HEK293 (cell line): ENCODE results near the gene CXCL6.
A peak's percentile ranks its signal among the peaks of the same experiment; 100 is the strongest.

ENCODE experiments used
- CTCF ChIA-PET: fragments of 350-600 bp; formaldehyde crosslinking; extraction: SDS; loops from one replicate; lab custom pipeline; 2021; ENCODE audit warnings: antibody characterized with exemption; lab: Yijun Ruan, JAX
- POLR2A ChIA-PET: fragments of 300-600 bp; formaldehyde crosslinking; extraction: SDS; loops from one replicate; lab custom pipeline; 2020; ENCODE audit warnings: antibody characterized with exemption, inconsistent platforms; lab: Yijun Ruan, JAX
- H3K27ac ChIP-seq: fragments of 200-500 bp; sonication (Bioruptor generic); 2 replicates; pipeline ENCODE4 v1.5.1; 2014; ENCODE audit warnings: low read depth, low read length, control low read depth, inconsistent platforms; ENCODE audit errors: extremely low read depth
- H3K36me3 ChIP-seq, 2 experiments: fragments of 200-500 bp in 1 of 2; sonication (Bioruptor generic) in 1 of 2; 1 replicate in 1 of 2; 2 replicates in 1 of 2; pipeline ENCODE4 v1.5.1; 2014 to 2017; ENCODE audit warnings: inconsistent platforms in 2 of 2, low read length in 2 of 2; ENCODE audit not compliant: control insufficient read depth in 2 of 2, insufficient read depth in 1 of 2
- H3K4me1 ChIP-seq: fragments of 200-500 bp; sonication (Bioruptor generic); 2 replicates; pipeline ENCODE4 v1.5.1; 2014; ENCODE audit warnings: mild to moderate bottlenecking, low read length, inconsistent platforms; ENCODE audit not compliant: control insufficient read depth, insufficient read depth
- H3K4me3 ChIP-seq: 2 replicates; pipeline ENCODE4 v1.5.1; 2011; ENCODE audit warnings: low read depth, mild to moderate bottlenecking, control low read depth, low read length, moderate library complexity
- H3K9me3 ChIP-seq: fragments of 200-500 bp; sonication (Bioruptor generic); 2 replicates; pipeline ENCODE4 v1.5.1; 2014; ENCODE audit warnings: low read depth, low read length, inconsistent platforms; ENCODE audit not compliant: control insufficient read depth, insufficient read depth
- GFI1B ChIP-seq: fragments of 450-650 bp; formaldehyde crosslinking; IDR thresholded peaks from 2 replicates; pipeline ENCODE4 v1.5.1; 2016; ENCODE audit warnings: missing biosample characterization, missing genetic modification characterization
- MZF1 ChIP-seq: fragments of 450-650 bp; formaldehyde crosslinking; IDR thresholded peaks from 2 replicates; pipeline ENCODE4 v1.5.1; 2017; ENCODE audit warnings: missing biosample characterization, missing genetic modification characterization, borderline replicate concordance
- PRDM6 ChIP-seq: fragments of 450-650 bp; formaldehyde crosslinking; IDR thresholded peaks from 2 replicates; pipeline ENCODE4 v1.5.1; 2017; ENCODE audit warnings: missing biosample characterization, missing genetic modification characterization
- SCRT1 ChIP-seq: fragments of 450-650 bp; formaldehyde crosslinking; IDR thresholded peaks from 2 replicates; pipeline ENCODE4 v1.5.1; 2016; ENCODE audit warnings: missing biosample characterization, missing genetic modification characterization, borderline replicate concordance
- ZNF169 ChIP-seq: fragments of 450-650 bp; formaldehyde crosslinking; IDR thresholded peaks from 2 replicates; pipeline ENCODE4 v1.5.1; 2016; ENCODE audit warnings: missing biosample characterization, missing genetic modification characterization
- ZNF214 ChIP-seq: fragments of 450-650 bp; formaldehyde crosslinking; IDR thresholded peaks from 2 replicates; pipeline ENCODE4 v1.5.1; 2017; ENCODE audit warnings: missing biosample characterization, mild to moderate bottlenecking, missing genetic modification characterization, borderline replicate concordance
- ZNF23 ChIP-seq: fragments of 450-650 bp; formaldehyde crosslinking; IDR thresholded peaks from 2 replicates; pipeline ENCODE4 v1.5.1; 2016; ENCODE audit warnings: missing biosample characterization, missing genetic modification characterization, borderline replicate concordance
- ZNF302 ChIP-seq: fragments of 450-650 bp; formaldehyde crosslinking; IDR thresholded peaks from 2 replicates; pipeline ENCODE4 v1.5.1; 2016; ENCODE audit warnings: missing biosample characterization, missing genetic modification characterization, low read depth
- ZNF366 ChIP-seq: fragments of 450-650 bp; formaldehyde crosslinking; conservative IDR thresholded peaks from 2 replicates; pipeline ENCODE4 v1.5.1; 2016; ENCODE audit warnings: missing biosample characterization, missing genetic modification characterization
- ZNF394 ChIP-seq: fragments of 450-650 bp; formaldehyde crosslinking; IDR thresholded peaks from 2 replicates; pipeline ENCODE4 v1.5.1; 2016; ENCODE audit warnings: missing biosample characterization, missing genetic modification characterization, mild to moderate bottlenecking, moderate library complexity, borderline replicate concordance
- ZNF544 ChIP-seq: fragments of 450-650 bp; formaldehyde crosslinking; IDR thresholded peaks from 2 replicates; pipeline ENCODE4 v1.5.0; 2017; ENCODE audit warnings: missing biosample characterization, missing genetic modification characterization
- ZNF548 ChIP-seq: fragments of 450-650 bp; formaldehyde crosslinking; IDR thresholded peaks from 2 replicates; pipeline ENCODE4 v1.5.1; 2016; ENCODE audit warnings: missing biosample characterization, missing genetic modification characterization
- ZNF664 ChIP-seq: fragments of 450-650 bp; formaldehyde crosslinking; IDR thresholded peaks from 2 replicates; pipeline ENCODE4 v1.5.1; 2016; ENCODE audit warnings: missing biosample characterization, missing genetic modification characterization
- ZNF701 ChIP-seq: fragments of 450-650 bp; formaldehyde crosslinking; IDR thresholded peaks from 2 replicates; pipeline ENCODE4 v1.5.1; 2016; ENCODE audit warnings: missing biosample characterization, missing genetic modification characterization
- ZNF776 ChIP-seq: fragments of 450-650 bp; formaldehyde crosslinking; IDR thresholded peaks from 2 replicates; pipeline ENCODE4 v1.5.0; 2017; ENCODE audit warnings: missing biosample characterization, missing genetic modification characterization, borderline replicate concordance
- ZSCAN4 ChIP-seq: fragments of 450-650 bp; formaldehyde crosslinking; IDR thresholded peaks from 2 replicates; pipeline ENCODE4 v1.5.1; 2017; ENCODE audit warnings: missing biosample characterization, missing genetic modification characterization
- TF ChIP-seq, protein P1 (sequence below): fragments of 450-650 bp; formaldehyde crosslinking; conservative IDR thresholded peaks from 2 replicates; pipeline ENCODE4 v1.5.1; 2016; ENCODE audit warnings: low read depth, missing biosample characterization, missing genetic modification characterization
- TF ChIP-seq, protein P2 (sequence below): fragments of 450-650 bp; formaldehyde crosslinking; IDR thresholded peaks from 2 replicates; pipeline ENCODE4 v1.5.1; 2016; ENCODE audit warnings: missing biosample characterization, missing genetic modification characterization
- TF ChIP-seq, protein P3 (sequence below): fragments of 450-650 bp; formaldehyde crosslinking; IDR thresholded peaks from 2 replicates; pipeline ENCODE4 v1.5.1; 2016; ENCODE audit warnings: missing biosample characterization, missing genetic modification characterization

The CXCL6 gene

GRCh38 chr4:73816814-73817213 is 19.7 kb upstream of the CXCL6 start:
- H3K4me3 ChIP-seq, result no peak overlapping the region
- H3K4me1 ChIP-seq, result no peaks in the 10 kb centered on the region
- POLR2A ChIA-PET, result no interaction called here
- H3K27ac ChIP-seq, result no peak overlapping the region
- H3K9me3 ChIP-seq, result no peaks in the 10 kb centered on the region
- CTCF ChIA-PET, result interaction anchor here (1.2 kb wide), 1 partner anchor 155 kb away, joined by 3 read pairs; no protein-coding TSS in a partner anchor
- no peak for TF ChIP-seq MZF1 (tag by site-specific recombination)
- TF ChIP-seq ZNF214 (tag by site-specific recombination), result no peak
- TF ChIP-seq ZNF23, result no peak
- no peak for TF ChIP-seq ZNF302 (tag by site-specific recombination)
- no peak for TF ChIP-seq ZNF394
- TF ChIP-seq ZNF169 (tag by site-specific recombination), result no peak
- no peak for TF ChIP-seq ZNF776
- no peak for TF ChIP-seq GFI1B (tag by site-specific recombination)
- TF ChIP-seq, protein P1, sequence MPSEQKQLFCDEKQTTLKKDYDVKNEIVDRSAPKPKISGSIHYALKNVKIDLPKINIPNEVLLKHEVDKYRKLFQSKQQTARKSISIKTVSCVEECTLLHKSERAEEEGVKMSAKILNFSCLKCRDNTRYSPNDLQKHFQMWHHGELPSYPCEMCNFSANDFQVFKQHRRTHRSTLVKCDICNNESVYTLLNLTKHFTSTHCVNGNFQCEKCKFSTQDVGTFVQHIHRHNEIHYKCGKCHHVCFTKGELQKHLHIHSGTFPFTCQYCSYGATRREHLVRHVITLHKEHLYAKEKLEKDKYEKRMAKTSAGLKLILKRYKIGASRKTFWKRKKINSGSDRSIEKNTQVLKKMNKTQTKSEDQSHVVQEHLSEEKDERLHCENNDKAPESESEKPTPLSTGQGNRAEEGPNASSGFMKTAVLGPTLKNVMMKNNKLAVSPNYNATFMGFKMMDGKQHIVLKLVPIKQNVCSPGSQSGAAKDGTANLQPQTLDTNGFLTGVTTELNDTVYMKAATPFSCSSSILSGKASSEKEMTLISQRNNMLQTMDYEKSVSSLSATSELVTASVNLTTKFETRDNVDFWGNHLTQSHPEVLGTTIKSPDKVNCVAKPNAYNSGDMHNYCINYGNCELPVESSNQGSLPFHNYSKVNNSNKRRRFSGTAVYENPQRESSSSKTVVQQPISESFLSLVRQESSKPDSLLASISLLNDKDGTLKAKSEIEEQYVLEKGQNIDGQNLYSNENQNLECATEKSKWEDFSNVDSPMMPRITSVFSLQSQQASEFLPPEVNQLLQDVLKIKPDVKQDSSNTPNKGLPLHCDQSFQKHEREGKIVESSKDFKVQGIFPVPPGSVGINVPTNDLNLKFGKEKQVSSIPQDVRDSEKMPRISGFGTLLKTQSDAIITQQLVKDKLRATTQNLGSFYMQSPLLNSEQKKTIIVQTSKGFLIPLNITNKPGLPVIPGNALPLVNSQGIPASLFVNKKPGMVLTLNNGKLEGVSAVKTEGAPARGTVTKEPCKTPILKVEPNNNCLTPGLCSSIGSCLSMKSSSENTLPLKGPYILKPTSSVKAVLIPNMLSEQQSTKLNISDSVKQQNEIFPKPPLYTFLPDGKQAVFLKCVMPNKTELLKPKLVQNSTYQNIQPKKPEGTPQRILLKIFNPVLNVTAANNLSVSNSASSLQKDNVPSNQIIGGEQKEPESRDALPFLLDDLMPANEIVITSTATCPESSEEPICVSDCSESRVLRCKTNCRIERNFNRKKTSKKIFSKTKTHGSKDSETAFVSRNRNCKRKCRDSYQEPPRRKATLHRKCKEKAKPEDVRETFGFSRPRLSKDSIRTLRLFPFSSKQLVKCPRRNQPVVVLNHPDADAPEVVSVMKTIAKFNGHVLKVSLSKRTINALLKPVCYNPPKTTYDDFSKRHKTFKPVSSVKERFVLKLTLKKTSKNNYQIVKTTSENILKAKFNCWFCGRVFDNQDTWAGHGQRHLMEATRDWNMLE (tag by site-specific recombination), result no peak
- no peak for TF ChIP-seq ZNF701 (tag by site-specific recombination)
- TF ChIP-seq, protein P2, sequence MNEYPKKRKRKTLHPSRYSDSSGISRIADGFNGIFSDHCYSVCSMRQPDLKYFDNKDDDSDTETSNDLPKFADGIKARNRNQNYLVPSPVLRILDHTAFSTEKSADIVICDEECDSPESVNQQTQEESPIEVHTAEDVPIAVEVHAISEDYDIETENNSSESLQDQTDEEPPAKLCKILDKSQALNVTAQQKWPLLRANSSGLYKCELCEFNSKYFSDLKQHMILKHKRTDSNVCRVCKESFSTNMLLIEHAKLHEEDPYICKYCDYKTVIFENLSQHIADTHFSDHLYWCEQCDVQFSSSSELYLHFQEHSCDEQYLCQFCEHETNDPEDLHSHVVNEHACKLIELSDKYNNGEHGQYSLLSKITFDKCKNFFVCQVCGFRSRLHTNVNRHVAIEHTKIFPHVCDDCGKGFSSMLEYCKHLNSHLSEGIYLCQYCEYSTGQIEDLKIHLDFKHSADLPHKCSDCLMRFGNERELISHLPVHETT (tag by site-specific recombination), result no peak
- no peak for TF ChIP-seq ZNF664 (tag by site-specific recombination)
- TF ChIP-seq ZNF544 (tag by site-specific recombination), result no peak
- TF ChIP-seq ZNF366 (tag by site-specific recombination), result no peak
- no peak for TF ChIP-seq ZNF548 (tag by site-specific recombination)
- no peak for TF ChIP-seq SCRT1 (tag by site-specific recombination)
- no peak for TF ChIP-seq ZSCAN4 (tag by site-specific recombination)
- no peaks in the 10 kb centered on the region for H3K36me3 ChIP-seq

- H3K27ac ChIP-seq, result no peak overlapping the region
- TF ChIP-seq, protein P3, sequence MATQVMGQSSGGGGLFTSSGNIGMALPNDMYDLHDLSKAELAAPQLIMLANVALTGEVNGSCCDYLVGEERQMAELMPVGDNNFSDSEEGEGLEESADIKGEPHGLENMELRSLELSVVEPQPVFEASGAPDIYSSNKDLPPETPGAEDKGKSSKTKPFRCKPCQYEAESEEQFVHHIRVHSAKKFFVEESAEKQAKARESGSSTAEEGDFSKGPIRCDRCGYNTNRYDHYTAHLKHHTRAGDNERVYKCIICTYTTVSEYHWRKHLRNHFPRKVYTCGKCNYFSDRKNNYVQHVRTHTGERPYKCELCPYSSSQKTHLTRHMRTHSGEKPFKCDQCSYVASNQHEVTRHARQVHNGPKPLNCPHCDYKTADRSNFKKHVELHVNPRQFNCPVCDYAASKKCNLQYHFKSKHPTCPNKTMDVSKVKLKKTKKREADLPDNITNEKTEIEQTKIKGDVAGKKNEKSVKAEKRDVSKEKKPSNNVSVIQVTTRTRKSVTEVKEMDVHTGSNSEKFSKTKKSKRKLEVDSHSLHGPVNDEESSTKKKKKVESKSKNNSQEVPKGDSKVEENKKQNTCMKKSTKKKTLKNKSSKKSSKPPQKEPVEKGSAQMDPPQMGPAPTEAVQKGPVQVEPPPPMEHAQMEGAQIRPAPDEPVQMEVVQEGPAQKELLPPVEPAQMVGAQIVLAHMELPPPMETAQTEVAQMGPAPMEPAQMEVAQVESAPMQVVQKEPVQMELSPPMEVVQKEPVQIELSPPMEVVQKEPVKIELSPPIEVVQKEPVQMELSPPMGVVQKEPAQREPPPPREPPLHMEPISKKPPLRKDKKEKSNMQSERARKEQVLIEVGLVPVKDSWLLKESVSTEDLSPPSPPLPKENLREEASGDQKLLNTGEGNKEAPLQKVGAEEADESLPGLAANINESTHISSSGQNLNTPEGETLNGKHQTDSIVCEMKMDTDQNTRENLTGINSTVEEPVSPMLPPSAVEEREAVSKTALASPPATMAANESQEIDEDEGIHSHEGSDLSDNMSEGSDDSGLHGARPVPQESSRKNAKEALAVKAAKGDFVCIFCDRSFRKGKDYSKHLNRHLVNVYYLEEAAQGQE (tag by site-specific recombination), result peak; percentile 81
- TF ChIP-seq PRDM6 (tag by site-specific recombination), result no peak
- H3K36me3 ChIP-seq, result no peaks in the 10 kb centered on the region
- ChIA-PET POLR2A (no interaction called here), CTCF (no interaction called here)
- H3K4me1 ChIP-seq, result no peaks in the 10 kb centered on the region
- H3K9me3 ChIP-seq, result no peaks in the 10 kb centered on the region
- no peak overlapping the region for H3K4me3 ChIP-seq
These were observed 19.1 kb upstream of the CXCL6 start for GRCh38 chr4:73817341-73817740.
